HAP-1 (cell line): Measurements from ENCODE around the gene ANOS1.

Experiments
- DNase-seq, 2 experiments: peaks; one replicate each; pipeline ENCODE4 v3.0.0-alpha.2; 2016 to 2020; ENCODE audit warnings: low spot score in 2 of 2
- H3K27me3 ChIP-seq: fragments of 250-450 bp; sonication (Bioruptor Pico); 2 replicates; pipeline ENCODE4 v1.5.1; 2020; ENCODE audit warnings: low read depth, mild to moderate bottlenecking, moderate library complexity
- H3K36me3 ChIP-seq: fragments of 250-450 bp; sonication (Bioruptor Pico); replicated peaks from 2 replicates; pipeline ENCODE4 v1.5.1; 2020; ENCODE audit warnings: mild to moderate bottlenecking
- H3K4me1 ChIP-seq: fragments of 250-450 bp; sonication (Bioruptor Pico); 2 replicates; pipeline ENCODE4 v1.5.1; 2020; ENCODE audit warnings: mild to moderate bottlenecking
- H3K4me3 ChIP-seq: fragments of 250-450 bp; sonication (Bioruptor Pico); 2 replicates; pipeline ENCODE4 v1.5.1; 2020; ENCODE audit warnings: mild to moderate bottlenecking, moderate library complexity
- H3K9me3 ChIP-seq: fragments of 250-450 bp; sonication (Bioruptor Pico); 2 replicates; pipeline ENCODE4 v1.5.1; 2020; ENCODE audit warnings: mild to moderate bottlenecking, moderate library complexity
- in situ Hi-C: fragments of 300-500 bp; cut with MboI; formaldehyde crosslinking; loops from 3 replicates; pipeline ENCODE4 v1.14.3; 2020; ENCODE audit warnings: low sequenced_read_pairs, inconsistent platforms, mixed read lengths

Gene ANOS1

GRCh38 chrX:8635812-8636211 lies 96.1 kb downstream of the ANOS1 start:
- H3K4me1 ChIP-seq: no peaks in the 10 kb centered on the region
- no peak for DNase-seq
- in situ Hi-C loops: no loop called here
- no peaks in the 10 kb centered on the region for H3K9me3 ChIP-seq
- H3K36me3 ChIP-seq: no peaks in the 10 kb centered on the region
- H3K4me3 ChIP-seq: no peak overlapping the region
- no peaks in the 10 kb centered on the region for H3K27me3 ChIP-seq

DNA sequence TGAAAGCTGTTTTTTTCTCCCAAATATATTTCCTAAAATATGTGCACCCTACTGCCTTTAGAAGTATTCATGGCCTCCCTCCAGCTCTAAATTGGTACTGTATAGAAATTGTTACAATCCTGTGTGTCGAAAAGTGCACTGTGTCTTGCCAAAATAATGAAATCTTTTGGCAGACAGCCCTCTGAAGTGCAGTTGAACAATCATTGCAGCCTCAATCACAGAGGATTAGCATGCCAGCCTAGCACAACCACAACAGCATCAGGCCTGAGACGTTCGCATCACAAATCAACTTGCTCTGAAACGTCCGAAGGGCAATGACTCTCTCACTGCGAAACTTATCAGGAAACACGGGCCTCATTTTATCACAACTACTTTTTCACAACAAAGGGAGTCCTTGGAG lies 99.0 kb downstream of the ANOS1 start:
- no peaks in the 10 kb centered on the region for H3K4me1 ChIP-seq
- H3K4me3 ChIP-seq: no peak overlapping the region
- DNase-seq: no peak
- H3K36me3 ChIP-seq: no peaks in the 10 kb centered on the region
- H3K9me3 ChIP-seq: no peaks in the 10 kb centered on the region
- H3K27me3 ChIP-seq: no peaks in the 10 kb centered on the region
- in situ Hi-C loops: no loop called here

GRCh38 chrX:8629871-8630270 lies 102.1 kb downstream of the ANOS1 start:
- no peaks in the 10 kb centered on the region for H3K9me3 ChIP-seq
- no peak for DNase-seq
- in situ Hi-C loops: no loop called here
- no peak overlapping the region for H3K4me3 ChIP-seq
- no peaks in the 10 kb centered on the region for H3K27me3 ChIP-seq
- no peaks in the 10 kb centered on the region for H3K4me1 ChIP-seq
- H3K36me3 ChIP-seq: no peaks in the 10 kb centered on the region

- no peak for DNase-seq
- in situ Hi-C loops: no loop called here
- Histone ChIP-seq H3K36me3 (no peaks in the 10 kb centered on the region), H3K9me3 (no peaks in the 10 kb centered on the region), H3K4me1 (no peaks in the 10 kb centered on the region), H3K27me3 (no peaks in the 10 kb centered on the region), H3K4me3 (no peak overlapping the region)
Observed at GRCh38 chrX:8627796-8628195, 104.1 kb downstream of the ANOS1 start.

- no peak for DNase-seq
- H3K4me1 ChIP-seq: no peaks in the 10 kb centered on the region
- H3K36me3 ChIP-seq: no peaks in the 10 kb centered on the region
- in situ Hi-C loops: no loop called here
- H3K4me3 ChIP-seq: no peak overlapping the region
- H3K9me3 ChIP-seq: no peaks in the 10 kb centered on the region
- no peaks in the 10 kb centered on the region for H3K27me3 ChIP-seq
Observed at GRCh38 chrX:8607326-8607725, 124.6 kb downstream of the ANOS1 start.

- Histone ChIP-seq H3K4me3 (no peak overlapping the region), H3K4me1 (no peaks in the 10 kb centered on the region), H3K9me3 (no peaks in the 10 kb centered on the region), H3K36me3 (no peaks in the 10 kb centered on the region), H3K27me3 (no peaks in the 10 kb centered on the region)
- DNase-seq: no peak
- in situ Hi-C loops: no loop called here
Observed at GRCh38 chrX:8604131-8604530, 127.8 kb downstream of the ANOS1 start.

- in situ Hi-C loops: no loop called here
- Histone ChIP-seq H3K27me3 (no peaks in the 10 kb centered on the region), H3K36me3 (no peaks in the 10 kb centered on the region), H3K4me1 (no peaks in the 10 kb centered on the region), H3K9me3 (no peaks in the 10 kb centered on the region; the same call in 1 of the 2 replicates), H3K4me3 (no peak overlapping the region)
- no peak for DNase-seq
Observed at GRCh38 chrX:8591501-8591900, 140.4 kb downstream of the ANOS1 start.

GRCh38 chrX:8586953-8587352 lies 145.0 kb downstream of the ANOS1 start:
- in situ Hi-C loops: no loop called here
- no peak for DNase-seq
- no peaks in the 10 kb centered on the region for H3K4me1 ChIP-seq

DNA sequence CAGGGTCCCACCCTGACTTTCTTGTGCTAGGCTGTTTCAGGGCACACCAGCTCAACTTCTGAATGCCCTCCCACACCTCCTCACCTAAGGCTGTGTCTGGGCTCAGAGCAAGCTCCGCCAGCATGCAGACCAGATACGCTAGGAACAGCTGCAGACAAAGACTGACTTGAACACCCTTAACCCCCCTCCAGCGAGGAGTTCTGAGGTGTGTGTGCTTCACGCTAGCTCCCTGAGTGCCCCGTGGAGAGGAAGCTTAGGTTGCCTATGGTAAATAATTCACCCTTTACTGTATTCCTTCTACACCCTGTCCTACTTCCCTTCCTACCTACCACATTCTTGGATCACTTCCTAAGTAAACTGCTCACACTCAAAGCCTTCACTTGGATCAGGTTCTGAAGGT lies 152.3 kb downstream of the ANOS1 start:
- in situ Hi-C loops: no loop called here

More at GRCh38 chrX:8586953-8587352, 145.0 kb downstream of the ANOS1 start:
- Histone ChIP-seq H3K9me3 (no peaks in the 10 kb centered on the region; the same call in 1 of the 2 replicates), H3K4me3 (no peak overlapping the region), H3K27me3 (no peaks in the 10 kb centered on the region), H3K36me3 (no peaks in the 10 kb centered on the region)

GRCh38 chrX:8576821-8577220 lies 155.1 kb downstream of the ANOS1 start:
- Histone ChIP-seq H3K4me1 (no peaks in the 10 kb centered on the region), H3K27me3 (no peaks in the 10 kb centered on the region), H3K4me3 (no peak overlapping the region), H3K36me3 (no peaks in the 10 kb centered on the region), H3K9me3 (no peaks in the 10 kb centered on the region)
- in situ Hi-C loops: no loop called here
- no peak for DNase-seq

More for the DNA sequence above, 152.3 kb downstream of the ANOS1 start:
- no peaks in the 10 kb centered on the region for H3K36me3 ChIP-seq
- no peak for DNase-seq
- no peak overlapping the region for H3K4me3 ChIP-seq
- no peaks in the 10 kb centered on the region for H3K27me3 ChIP-seq
- H3K9me3 ChIP-seq: no peaks in the 10 kb centered on the region
- H3K4me1 ChIP-seq: no peaks in the 10 kb centered on the region

- 0 out of 2 replicates have a peak, but pooled peaks cover 2% of the 10 kb centered on the region for H3K9me3 ChIP-seq
- H3K27me3 ChIP-seq: no peaks in the 10 kb centered on the region
- no peaks in the 10 kb centered on the region for H3K36me3 ChIP-seq
- in situ Hi-C loops: no loop called here
- no peaks in the 10 kb centered on the region for H3K4me1 ChIP-seq
- no peak overlapping the region for H3K4me3 ChIP-seq
- no peak for DNase-seq
Observed at GRCh38 chrX:8565729-8566128, 166.2 kb downstream of the ANOS1 start.

DNA sequence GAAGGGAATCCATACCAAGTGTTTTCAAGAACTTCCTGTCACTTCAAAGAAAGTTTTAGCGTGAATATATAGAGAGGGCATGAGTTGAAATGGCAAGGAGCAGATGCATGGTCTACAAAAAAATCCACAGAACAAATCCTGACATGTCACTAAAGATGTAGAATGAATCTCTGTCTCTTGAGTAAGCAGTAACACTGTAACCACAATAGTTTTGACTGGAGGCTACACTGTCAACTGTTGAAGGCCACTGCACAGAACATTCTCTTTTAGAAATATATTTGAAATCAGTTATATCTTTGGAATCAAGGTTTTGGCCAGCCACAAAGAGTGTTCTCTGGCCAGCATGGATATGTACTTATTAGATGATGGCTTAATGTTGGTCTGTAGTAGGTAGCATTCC lies 183.5 kb downstream of the ANOS1 start:
- H3K4me3 ChIP-seq: no peak overlapping the region
- no peaks in the 10 kb centered on the region for H3K9me3 ChIP-seq
- H3K27me3 ChIP-seq: no peaks in the 10 kb centered on the region
- no peaks in the 10 kb centered on the region for H3K4me1 ChIP-seq
- no peak for DNase-seq
- H3K36me3 ChIP-seq: no peaks in the 10 kb centered on the region
- in situ Hi-C loops: no loop called here

- Histone ChIP-seq H3K4me1 (no peaks in the 10 kb centered on the region), H3K27me3 (no peaks in the 10 kb centered on the region), H3K9me3 (no peaks in the 10 kb centered on the region), H3K36me3 (no peaks in the 10 kb centered on the region), H3K4me3 (no peak overlapping the region)
- in situ Hi-C loops: no loop called here
- DNase-seq: no peak
Observed at GRCh38 chrX:8546715-8547114, 185.2 kb downstream of the ANOS1 start.

DNA sequence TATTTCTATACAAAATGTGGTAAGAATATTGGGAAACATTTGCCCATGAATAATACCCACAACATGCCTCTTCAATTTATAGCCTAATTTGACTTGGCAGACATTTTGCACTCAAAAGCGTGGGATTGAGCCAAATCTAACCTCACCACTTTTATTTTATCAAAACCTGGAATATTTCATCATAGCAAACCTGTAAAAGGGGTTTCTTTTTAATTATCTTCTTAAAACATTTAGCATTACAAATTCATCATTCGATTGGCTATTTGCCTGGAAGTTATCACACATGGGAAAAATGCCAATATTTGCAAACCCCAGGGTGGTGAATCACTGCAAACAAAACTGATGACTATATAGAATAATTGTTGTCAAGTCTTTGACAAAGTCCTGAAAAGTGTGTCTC lies 211.1 kb downstream of the ANOS1 start:
- Histone ChIP-seq H3K4me1 (no peaks in the 10 kb centered on the region), H3K9me3 (no peaks in the 10 kb centered on the region; the same call in 1 of the 2 replicates), H3K4me3 (no peak overlapping the region), H3K27me3 (no peaks in the 10 kb centered on the region), H3K36me3 (no peaks in the 10 kb centered on the region)
- in situ Hi-C loops: no loop called here
- DNase-seq: no peak

DNA sequence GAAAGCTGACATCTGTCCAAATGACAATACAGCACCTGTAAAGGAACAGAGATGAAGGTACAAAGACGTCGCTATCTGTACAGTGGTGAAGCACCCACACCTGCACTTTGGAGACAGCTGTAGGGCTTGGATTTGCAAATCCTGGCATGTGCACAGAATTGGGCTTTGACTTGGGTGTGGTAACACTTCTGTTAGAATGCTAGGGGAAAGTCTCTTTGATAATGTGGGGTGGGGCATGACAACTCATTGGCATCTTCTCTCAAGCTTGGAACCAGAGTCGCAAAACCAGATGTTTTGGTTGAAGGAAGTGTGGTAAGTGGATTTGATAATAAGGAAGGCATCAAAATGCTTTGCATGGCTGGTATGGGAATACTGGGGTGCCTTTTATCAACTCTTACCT lies 211.8 kb downstream of the ANOS1 start:
- Histone ChIP-seq H3K27me3 (no peaks in the 10 kb centered on the region), H3K36me3 (no peaks in the 10 kb centered on the region), H3K4me1 (no peaks in the 10 kb centered on the region), H3K9me3 (no peaks in the 10 kb centered on the region; the same call in 1 of the 2 replicates), H3K4me3 (no peak overlapping the region)
- no peak for DNase-seq
- in situ Hi-C loops: no loop called here
